Measurements from ENCODE around the gene PRRT2.

DNA sequence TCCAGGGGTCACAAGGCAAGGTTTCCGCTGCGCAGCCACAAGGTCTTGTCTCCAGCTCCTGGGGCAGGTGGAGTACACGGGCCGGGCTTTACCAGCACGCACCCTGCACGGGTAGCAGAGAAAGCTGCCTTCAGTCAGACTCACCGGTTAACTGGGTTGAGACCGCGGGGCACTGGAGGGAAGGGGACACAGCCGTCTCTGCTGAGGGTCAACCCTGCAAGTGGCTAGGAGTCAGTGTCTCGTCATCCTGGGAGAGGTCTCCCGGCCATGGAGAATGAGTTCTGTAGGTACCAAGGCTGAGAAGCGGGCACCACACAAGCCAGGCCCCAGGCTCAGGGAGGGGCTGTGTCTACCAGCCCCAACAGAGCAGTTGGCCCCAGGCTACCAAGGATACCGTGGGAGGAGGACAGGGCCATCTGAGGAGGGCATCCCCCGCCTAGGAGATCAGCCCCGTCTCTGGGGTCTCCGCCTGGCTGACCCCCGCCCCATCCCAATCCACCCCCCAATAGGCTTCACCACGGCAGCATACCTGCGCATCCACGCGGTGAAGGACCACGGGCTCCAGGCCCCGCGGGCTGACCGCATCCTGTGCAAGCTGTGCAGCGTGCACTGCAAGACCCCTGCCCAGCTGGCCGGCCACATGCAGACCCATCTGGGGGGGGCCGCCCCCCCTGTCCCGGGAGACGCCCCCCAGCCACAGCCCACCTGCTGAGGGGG, 2.8 kb upstream of the PRRT2 start:
- TF ChIP-seq POLR2A (IDR thresholded peaks at IDR 0.05) = no peak
- TF ChIP-seq POLR2AphosphoS5 (IDR thresholded peaks at IDR 0.05) = no peak
- TF ChIP-seq, protein P1, sequence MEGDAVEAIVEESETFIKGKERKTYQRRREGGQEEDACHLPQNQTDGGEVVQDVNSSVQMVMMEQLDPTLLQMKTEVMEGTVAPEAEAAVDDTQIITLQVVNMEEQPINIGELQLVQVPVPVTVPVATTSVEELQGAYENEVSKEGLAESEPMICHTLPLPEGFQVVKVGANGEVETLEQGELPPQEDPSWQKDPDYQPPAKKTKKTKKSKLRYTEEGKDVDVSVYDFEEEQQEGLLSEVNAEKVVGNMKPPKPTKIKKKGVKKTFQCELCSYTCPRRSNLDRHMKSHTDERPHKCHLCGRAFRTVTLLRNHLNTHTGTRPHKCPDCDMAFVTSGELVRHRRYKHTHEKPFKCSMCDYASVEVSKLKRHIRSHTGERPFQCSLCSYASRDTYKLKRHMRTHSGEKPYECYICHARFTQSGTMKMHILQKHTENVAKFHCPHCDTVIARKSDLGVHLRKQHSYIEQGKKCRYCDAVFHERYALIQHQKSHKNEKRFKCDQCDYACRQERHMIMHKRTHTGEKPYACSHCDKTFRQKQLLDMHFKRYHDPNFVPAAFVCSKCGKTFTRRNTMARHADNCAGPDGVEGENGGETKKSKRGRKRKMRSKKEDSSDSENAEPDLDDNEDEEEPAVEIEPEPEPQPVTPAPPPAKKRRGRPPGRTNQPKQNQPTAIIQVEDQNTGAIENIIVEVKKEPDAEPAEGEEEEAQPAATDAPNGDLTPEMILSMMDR (IDR thresholded peaks at IDR 0.05) = no peak

All from breast epithelium (tissue), 3 donors.